H1 (cell line): ENCODE data around the gene GALNT2. TPM values are rescaled to one million over a fixed set of nuclear protein-coding genes. Genes with fewer than 3 reads are reported as not detected.
A peak's percentile ranks its signal among the peaks of the same experiment; 100 is the strongest.

Experiments
- CTCF ChIA-PET: fragments of 300-600 bp; sonication (Branson Sonifier 250); formaldehyde crosslinking; loops from one replicate; lab custom pipeline; 2021; ENCODE audit not compliant: partially characterized antibody; lab: Charles Lee
- POLR2A ChIA-PET: fragments of 300-600 bp; sonication (Branson Sonifier 250); formaldehyde crosslinking; loops from one replicate; lab custom pipeline; 2021; ENCODE audit warnings: inconsistent platforms; ENCODE audit not compliant: partially characterized antibody; lab: Charles Lee
- DNase-seq, 2 experiments: peaks; one replicate each; pipeline versions ENCODE4 v3.0.0 to v3.0.0-alpha.2; 2010 to 2022; ENCODE audit warnings: low spot score in 2 of 2, low read depth in 1 of 2, mixed read lengths in 1 of 2
- FAIRE-seq: peaks from 2 replicates; lab custom pipeline; 2011; peaks lifted over from hg19 to GRCh38; lab: Jason Lieb, UNC
- H2AFZ ChIP-seq: 2 replicates; pipeline ENCODE4 v1.8.1; 2012; ENCODE audit warnings: low read length, inconsistent platforms
- H2AK5ac ChIP-seq: 2 replicates; pipeline ENCODE4 v1.6.1; 2013; ENCODE audit warnings: low read depth, low read length
- H2BK120ac ChIP-seq: replicated peaks from 2 replicates; pipeline ENCODE3; 2013; ENCODE audit warnings: low read depth, low read length, inconsistent platforms
- H2BK12ac ChIP-seq: 2 replicates; pipeline ENCODE4 v1.6.1; 2013; ENCODE audit warnings: low read depth, low read length
- H2BK15ac ChIP-seq: 2 replicates; pipeline ENCODE4 v1.6.1; 2013; ENCODE audit warnings: low read length
- H2BK20ac ChIP-seq: 2 replicates; pipeline ENCODE4 v1.6.1; 2013; ENCODE audit warnings: low read length
- H2BK5ac ChIP-seq: 2 replicates; pipeline ENCODE4 v1.6.1; 2013; ENCODE audit warnings: low read depth, low read length
- H3K14ac ChIP-seq: 2 replicates; pipeline ENCODE4 v1.6.1; 2013; ENCODE audit warnings: inconsistent platforms; ENCODE audit not compliant: insufficient read length
- H3K18ac ChIP-seq: 2 replicates; pipeline ENCODE4 v1.6.1; 2013; ENCODE audit warnings: low read length; ENCODE audit errors: extremely low read depth
- H3K23ac ChIP-seq: 2 replicates; pipeline ENCODE4 v1.6.1; 2013; ENCODE audit warnings: inconsistent platforms; ENCODE audit not compliant: insufficient read length
- H3K23me2 ChIP-seq: 2 replicates; pipeline ENCODE4 v1.6.1; 2013; ENCODE audit warnings: low read depth, low read length
- H3K27ac ChIP-seq: 2 replicates; pipeline ENCODE4 v1.6.1; 2011; ENCODE audit warnings: low read depth, low read length, inconsistent platforms
- H3K27me3 ChIP-seq, 4 experiments: replicated peaks in 1 of 4; 1 replicate in 1 of 4; 2 replicates in 3 of 4; pipeline versions ENCODE4 v1.6.1 to v1.8.1; 2011 to 2013; ENCODE audit warnings: low read length in 3 of 4, mild to moderate bottlenecking in 3 of 4, inconsistent platforms in 2 of 4, mixed read lengths in 2 of 4, moderate library complexity in 1 of 4; ENCODE audit not compliant: control insufficient read depth in 3 of 4, insufficient read depth in 3 of 4; ENCODE audit errors: extremely low read depth in 1 of 4
- H3K36me3 ChIP-seq, 4 experiments: 2 replicates each; pipeline versions ENCODE4 v1.6.1 to v1.8.1; 2011 to 2013; ENCODE audit warnings: mild to moderate bottlenecking in 4 of 4, low read length in 3 of 4, moderate library complexity in 2 of 4, control low read depth in 1 of 4, inconsistent platforms in 1 of 4; ENCODE audit not compliant: insufficient read depth in 4 of 4, control insufficient read depth in 2 of 4
- H3K4ac ChIP-seq: replicated peaks from 2 replicates; pipeline ENCODE3; 2013; ENCODE audit warnings: low read length, low read depth, mixed read lengths, inconsistent platforms; ENCODE audit not compliant: insufficient read length
- H3K4me1 ChIP-seq, 4 experiments: replicated peaks in 1 of 4; 1 replicate in 1 of 4; 2 replicates in 3 of 4; pipeline versions ENCODE4 v1.6.1 to v1.8.1; 2011 to 2013; ENCODE audit warnings: low read length in 3 of 4, inconsistent platforms in 2 of 4, mixed read lengths in 1 of 4; ENCODE audit not compliant: insufficient read depth in 4 of 4, control insufficient read depth in 3 of 4
- H3K4me2 ChIP-seq, 2 experiments: 2 replicates each; pipeline versions ENCODE4 v1.6.1 to v1.8.1; 2011 to 2013; ENCODE audit warnings: low read depth in 2 of 2, low read length in 2 of 2, control low read depth in 1 of 2, inconsistent platforms in 1 of 2, mild to moderate bottlenecking in 1 of 2; ENCODE audit not compliant: insufficient read depth in 1 of 2
- H3K4me3 ChIP-seq, 4 experiments: fragments of 200-600, 300-600 bp in 1 of 4; sonication (generic), shearing (Covaris generic), sonication (Bioruptor Twin) in 1 of 4; 2 replicates each; pipeline versions ENCODE4 v1.5.1 to v1.8.1; 2011 to 2016; ENCODE audit warnings: low read length in 4 of 4, low read depth in 3 of 4, control low read depth in 2 of 4, inconsistent platforms in 2 of 4, mild to moderate bottlenecking in 2 of 4, mixed read lengths in 1 of 4, moderate library complexity in 1 of 4; ENCODE audit not compliant: insufficient read depth in 2 of 4; ENCODE audit errors: extremely low read depth in 1 of 4
- H3K56ac ChIP-seq: replicated peaks from 2 replicates; pipeline ENCODE3; 2013; ENCODE audit warnings: low read depth, mild to moderate bottlenecking, mixed read lengths, low read length, inconsistent platforms; ENCODE audit not compliant: insufficient read length
- H3K79me1 ChIP-seq: 2 replicates; pipeline ENCODE4 v1.6.1; 2013; ENCODE audit warnings: low read depth, low read length, control low read depth
- H3K79me2 ChIP-seq, 2 experiments: 2 replicates each; pipeline versions ENCODE4 v1.6.1 to v1.8.1; 2012 to 2013; ENCODE audit warnings: low read length in 2 of 2, mild to moderate bottlenecking in 2 of 2, inconsistent platforms in 1 of 2; ENCODE audit not compliant: insufficient read depth in 2 of 2, control insufficient read depth in 1 of 2
- H3K9ac ChIP-seq, 4 experiments: replicated peaks in 1 of 4; 1 replicate in 1 of 4; 2 replicates in 3 of 4; pipeline versions ENCODE4 v1.6.1 to v1.8.1; 2011 to 2013; ENCODE audit warnings: low read depth in 3 of 4, low read length in 3 of 4, control low read depth in 2 of 4, mild to moderate bottlenecking in 2 of 4, moderate library complexity in 2 of 4, inconsistent platforms in 1 of 4; ENCODE audit errors: extremely low read depth in 1 of 4
- H3K9me3 ChIP-seq, 2 experiments: 2 replicates each; pipeline versions ENCODE4 v1.6.1 to v1.8.1; 2012 to 2013; ENCODE audit warnings: mild to moderate bottlenecking in 2 of 2, moderate library complexity in 2 of 2, control low read depth in 1 of 2, inconsistent platforms in 1 of 2, low read depth in 1 of 2, low read length in 1 of 2, mixed read lengths in 1 of 2; ENCODE audit not compliant: insufficient read depth in 2 of 2
- H4K20me1 ChIP-seq, 2 experiments: replicated peaks in 1 of 2; 2 replicates each; pipeline versions ENCODE3 to v1.8.1; 2011 to 2013; ENCODE audit warnings: inconsistent platforms in 2 of 2, low read length in 2 of 2, mild to moderate bottlenecking in 1 of 2; ENCODE audit not compliant: insufficient read depth in 2 of 2, control insufficient read depth in 1 of 2
- H4K5ac ChIP-seq: 2 replicates; pipeline ENCODE4 v1.6.1; 2013; ENCODE audit warnings: low read length, low read depth, mixed read lengths, inconsistent platforms; ENCODE audit not compliant: insufficient read length
- H4K8ac ChIP-seq: 2 replicates; pipeline ENCODE4 v1.8.0; 2013; ENCODE audit warnings: mild to moderate bottlenecking, moderate library complexity, low read length, inconsistent platforms; ENCODE audit not compliant: insufficient read depth; ENCODE audit errors: extremely low read depth
- H4K91ac ChIP-seq: replicated peaks from 2 replicates; pipeline ENCODE3; 2013; ENCODE audit warnings: low read length, mixed read lengths, inconsistent platforms; ENCODE audit not compliant: insufficient read length
- CHD1 ChIP-seq: IDR thresholded peaks from 2 replicates; pipeline ENCODE4 v1.6.1; 2012; ENCODE audit warnings: low read depth, low read length, improper control_type of control experiment
- EP300 ChIP-seq, 2 experiments: IDR thresholded peaks; 1 replicate in 1 of 2; 2 replicates in 1 of 2; pipeline ENCODE4 v1.6.1; 2011 to 2012; ENCODE audit warnings: low read depth in 2 of 2, low read length in 2 of 2, mild to moderate bottlenecking in 2 of 2, borderline replicate concordance in 1 of 2, inconsistent platforms in 1 of 2, moderate library complexity in 1 of 2
- GABPA ChIP-seq: IDR thresholded peaks from 2 replicates; pipeline ENCODE4 v1.6.1; 2011; ENCODE audit warnings: mild to moderate bottlenecking, low read length, moderate library complexity, borderline replicate concordance; ENCODE audit not compliant: insufficient read depth
- HDAC6 ChIP-seq: IDR thresholded peaks from one replicate; pipeline ENCODE4 v1.7.1; 2012; ENCODE audit warnings: low read depth, mild to moderate bottlenecking, inconsistent platforms, low read length, moderate library complexity
- JUN ChIP-seq: IDR thresholded peaks from 2 replicates; pipeline ENCODE4 v1.6.1; 2011; ENCODE audit warnings: low read depth, mild to moderate bottlenecking, improper control_type of control experiment, low read length
- JUND ChIP-seq: IDR thresholded peaks from 2 replicates; pipeline ENCODE4 v1.6.1; 2011; ENCODE audit warnings: mild to moderate bottlenecking, improper control_type of control experiment, low read length
- KDM4A ChIP-seq: IDR thresholded peaks from one replicate; pipeline ENCODE4 v1.7.1; 2012; ENCODE audit warnings: low read depth, mild to moderate bottlenecking, moderate library complexity, low read length, inconsistent platforms; ENCODE audit not compliant: severe bottlenecking
- PHF8 ChIP-seq: fragments of 200-600 bp; sonication (generic); conservative IDR thresholded peaks from 2 replicates; pipeline ENCODE4 v1.7.1; 2012; ENCODE audit warnings: low read depth, mild to moderate bottlenecking, inconsistent platforms, low read length, moderate library complexity
- RBBP5 ChIP-seq: IDR thresholded peaks from 2 replicates; pipeline ENCODE4 v1.7.1; 2012; ENCODE audit warnings: low read depth, mild to moderate bottlenecking, inconsistent platforms, low read length, moderate library complexity, borderline replicate concordance
- TBP ChIP-seq: IDR thresholded peaks from 2 replicates; pipeline ENCODE4 v1.6.1; 2011; ENCODE audit warnings: low read depth, low read length, improper control_type of control experiment
- WGBS, 2 experiments: shearing (Covaris generic) in 1 of 2; methylation state at CpG; one replicate each; pipeline versions ENCODE4 v1.1.6 to v1.1.7; 2013 to 2015; ENCODE audit warnings: low lambda C conversion rate in 2 of 2, mixed read lengths in 2 of 2, inconsistent platforms in 1 of 2, low coverage in 1 of 2, missing lambda C conversion rate in 1 of 2; ENCODE audit not compliant: insufficient replicate concordance in 2 of 2, insufficient coverage in 1 of 2, insufficient read length in 1 of 2; ENCODE audit errors: extremely low coverage in 1 of 2, missing lambda C conversion rate in 1 of 2; 5-methylcytosine and 5-hydroxymethylcytosine counted together
- polyA plus RNA-seq, 7 experiments: library from polyadenylated mRNA; depleted of rRNA in 3 of 7; stranded (reverse) in 5 of 7; unstranded in 2 of 7; fragments of >200 nt in 5 of 7; fragments of 200-250 nt in 2 of 7; gene quantifications; 1 replicate in 5 of 7; 2 replicates in 1 of 7; 4 replicates in 1 of 7; pipeline versions ENCODE4 v1.2.1 to v1.2.3, GENCODE V29; 2011 to 2013; ENCODE audit warnings: missing spikeins in 2 of 7, mixed read lengths in 2 of 7
- total RNA-seq: library from RNA; stranded (reverse); fragmentation: NEBNext Ultra II Directional; extraction: Animal tissue kit (Norgen Biotek cat#: 25700); gene quantifications from 2 replicates; pipeline ENCODE4 v1.2.1, GENCODE V29; 2021
- TF ChIP-seq, protein P1 (sequence below): IDR thresholded peaks from 2 replicates; pipeline ENCODE4 v1.6.1; 2012; ENCODE audit warnings: inconsistent platforms

GALNT2 gene
- total and polyA plus RNA-seq, 2 of the 8 experiments (the other 6 are each of a cell fraction or from before 2014, with no cell fraction given) = 34.5 to 75.3 TPM

DNA sequence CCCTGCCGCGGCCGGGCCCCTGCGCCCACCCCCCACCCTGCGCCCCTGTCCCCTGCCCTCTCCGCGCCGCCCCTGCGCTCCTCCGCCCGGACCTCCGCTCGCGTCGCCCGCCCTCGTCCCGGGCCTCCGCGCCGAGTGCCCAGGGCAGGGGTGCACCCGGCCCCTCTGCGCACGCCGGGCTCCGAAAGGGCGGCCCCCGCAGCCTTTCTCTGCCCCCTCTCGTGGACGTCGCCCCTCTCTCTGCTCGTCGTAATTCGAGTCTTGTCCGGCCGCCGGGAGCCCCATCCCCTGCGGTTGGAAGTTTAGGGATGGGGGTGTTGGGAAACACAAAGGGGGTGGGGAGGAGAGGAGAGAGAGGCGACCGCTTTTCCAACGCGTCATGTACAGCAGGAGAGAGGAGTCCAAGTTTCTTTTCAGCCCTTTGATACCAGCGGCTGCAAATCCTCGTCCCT, 407 bp downstream of the GALNT2 start:
- no peak overlapping the region for H3K23ac ChIP-seq
- H3K79me2 ChIP-seq = peaks cover 12 to 44% of the 10 kb centered on the region in 2 experiments
- peak overlapping the region; percentile 82 to 83 for H3K4me2 ChIP-seq
- no peak overlapping the region for H4K5ac ChIP-seq
- peak in 1 of 2 experiments; percentile 63 for DNase-seq
- peaks cover 0 to 7% (median 0%) of the 10 kb centered on the region in 4 experiments; a peak in 2 of 7 replicates for H3K27me3 ChIP-seq
- CTCF ChIA-PET = no interaction called here
- peaks cover 4 to 8% (median 7%) of the 10 kb centered on the region in 4 experiments; a peak in 4 of 7 replicates for H3K4me1 ChIP-seq
- H2AFZ ChIP-seq = no peak overlapping the region
- no peak overlapping the region for H2BK5ac ChIP-seq
- WGBS, 2 experiments = 0% methylated on average over 7 of the region's 44 CpGs; no CpG with 5 or more reads in 1 of the 2 experiments
- H3K4me3 ChIP-seq = peak overlapping the region; percentile 60 to 91 (median 76)
- no peak overlapping the region for H2BK20ac ChIP-seq
- H3K9ac ChIP-seq = peak overlapping the region; percentile 42 to 92 (median 62); a peak in 6 of 7 replicates
- POLR2A ChIA-PET = interaction anchor here (1.0 kb wide), 1 partner anchor 45 kb away, joined by 3 read pairs; no protein-coding TSS in a partner anchor
- no peak overlapping the region for H3K56ac ChIP-seq
- peak overlapping the region; percentile 60 for H3K18ac ChIP-seq
- no peak overlapping the region for H3K4ac ChIP-seq
- H2BK120ac ChIP-seq = no peak overlapping the region
- peaks cover 8% of the 10 kb centered on the region; the same call in 1 of the 2 replicates for H3K79me1 ChIP-seq
- FAIRE-seq = no peak
- H2AK5ac ChIP-seq = no peak overlapping the region
- peaks cover 8% of the 10 kb centered on the region; the same call in 1 of the 2 replicates for H3K23me2 ChIP-seq
- H3K27ac ChIP-seq = peak overlapping the region; percentile 5; the same call in 1 of the 2 replicates
- no peaks in the 10 kb centered on the region for H3K36me3 ChIP-seq
- no peaks in the 10 kb centered on the region for H3K9me3 ChIP-seq
- H4K91ac ChIP-seq = no peak overlapping the region
- peak overlapping the region; percentile 15; the same call in 1 of the 2 replicates for H4K8ac ChIP-seq
- no peak overlapping the region for H3K14ac ChIP-seq
- no peak overlapping the region for H2BK15ac ChIP-seq
- peaks cover 7 to 17% of the 10 kb centered on the region in 2 experiments for H4K20me1 ChIP-seq
- H2BK12ac ChIP-seq = no peak overlapping the region
- TF ChIP-seq JUND (no peak), HDAC6 (no peak), EP300 (IDR thresholded peaks at IDR 0.05; ENCODE audit: borderline replicate concordance in 1 of 2, low read depth in 2 of 2, low read length in 2 of 2) (no peak), GABPA (0 out of 2 replicates have a peak, but pooled peaks have one; percentile 13), KDM4A (peak; percentile 91), TBP (no peak), CHD1 (no peak), RBBP5 (0 out of 2 replicates have a peak, but pooled peaks have one; percentile 32), JUN (no peak), PHF8 (0 out of 2 replicates have a peak, but pooled peaks have one; percentile 37)
- TF ChIP-seq, protein P1, sequence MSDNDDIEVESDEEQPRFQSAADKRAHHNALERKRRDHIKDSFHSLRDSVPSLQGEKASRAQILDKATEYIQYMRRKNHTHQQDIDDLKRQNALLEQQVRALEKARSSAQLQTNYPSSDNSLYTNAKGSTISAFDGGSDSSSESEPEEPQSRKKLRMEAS = no peak
